BJ (cell line): ENCODE data around the gene ELOF1. TPM values are rescaled to one million over a fixed set of nuclear protein-coding genes. Genes with fewer than 3 reads are reported as not detected.
A peak's percentile ranks its signal among the peaks of the same experiment; 100 is the strongest.

Source experiments
- CTCF ChIA-PET: fragments of 350-600 bp; formaldehyde crosslinking; extraction: SDS; loops from one replicate; lab custom pipeline; 2021; ENCODE audit warnings: antibody characterized with exemption, inconsistent platforms; lab: Yijun Ruan, JAX
- POLR2A ChIA-PET: fragments of 300-600 bp; sonication (Branson Sonifier 250); formaldehyde crosslinking; extraction: SDS; loops from one replicate; lab custom pipeline; 2021; ENCODE audit warnings: antibody characterized with exemption; lab: Charles Lee
- DNase-seq: peaks from one replicate; pipeline ENCODE4 v3.0.0-alpha.2; 2011; ENCODE audit warnings: low read depth
- H3K27me3 ChIP-seq: 2 replicates; pipeline ENCODE4 v1.6.0; 2011; ENCODE audit warnings: low read length; ENCODE audit not compliant: control insufficient read depth, insufficient read depth
- H3K36me3 ChIP-seq: 2 replicates; pipeline ENCODE4 v1.5.1; 2011; ENCODE audit warnings: low read length; ENCODE audit not compliant: control insufficient read depth, insufficient read depth
- H3K4me3 ChIP-seq: 2 replicates; pipeline ENCODE4 v1.5.1; 2011; ENCODE audit warnings: low read depth, mild to moderate bottlenecking, control low read depth, low read length
- polyA plus RNA-seq: library from polyadenylated mRNA; depleted of rRNA; stranded (reverse); fragments of >200 nt; gene quantifications from 2 replicates; pipeline ENCODE4 v1.2.3, GENCODE V29; 2011
- TF ChIP-seq, protein P1 (sequence below): IDR thresholded peaks from 2 replicates; pipeline ENCODE4 v1.5.1; 2011; ENCODE audit warnings: low read depth, mild to moderate bottlenecking, control low read depth, inconsistent platforms, low read length, moderate library complexity; ENCODE audit not compliant: insufficient read depth

ELOF1 gene
- polyA plus RNA-seq, 1 experiment: 83.9 TPM

GRCh38 chr19:11510444-11510843 is 48.6 kb downstream of the ELOF1 start:
- no peaks in the 10 kb centered on the region for H3K27me3 ChIP-seq
- TF ChIP-seq, protein P1, sequence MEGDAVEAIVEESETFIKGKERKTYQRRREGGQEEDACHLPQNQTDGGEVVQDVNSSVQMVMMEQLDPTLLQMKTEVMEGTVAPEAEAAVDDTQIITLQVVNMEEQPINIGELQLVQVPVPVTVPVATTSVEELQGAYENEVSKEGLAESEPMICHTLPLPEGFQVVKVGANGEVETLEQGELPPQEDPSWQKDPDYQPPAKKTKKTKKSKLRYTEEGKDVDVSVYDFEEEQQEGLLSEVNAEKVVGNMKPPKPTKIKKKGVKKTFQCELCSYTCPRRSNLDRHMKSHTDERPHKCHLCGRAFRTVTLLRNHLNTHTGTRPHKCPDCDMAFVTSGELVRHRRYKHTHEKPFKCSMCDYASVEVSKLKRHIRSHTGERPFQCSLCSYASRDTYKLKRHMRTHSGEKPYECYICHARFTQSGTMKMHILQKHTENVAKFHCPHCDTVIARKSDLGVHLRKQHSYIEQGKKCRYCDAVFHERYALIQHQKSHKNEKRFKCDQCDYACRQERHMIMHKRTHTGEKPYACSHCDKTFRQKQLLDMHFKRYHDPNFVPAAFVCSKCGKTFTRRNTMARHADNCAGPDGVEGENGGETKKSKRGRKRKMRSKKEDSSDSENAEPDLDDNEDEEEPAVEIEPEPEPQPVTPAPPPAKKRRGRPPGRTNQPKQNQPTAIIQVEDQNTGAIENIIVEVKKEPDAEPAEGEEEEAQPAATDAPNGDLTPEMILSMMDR: no peak
- no peak overlapping the region for H3K4me3 ChIP-seq
- ChIA-PET CTCF (no interaction called here), POLR2A (no interaction called here)
- H3K36me3 ChIP-seq: peaks cover 2% of the 10 kb centered on the region
- no peak for DNase-seq

DNA sequence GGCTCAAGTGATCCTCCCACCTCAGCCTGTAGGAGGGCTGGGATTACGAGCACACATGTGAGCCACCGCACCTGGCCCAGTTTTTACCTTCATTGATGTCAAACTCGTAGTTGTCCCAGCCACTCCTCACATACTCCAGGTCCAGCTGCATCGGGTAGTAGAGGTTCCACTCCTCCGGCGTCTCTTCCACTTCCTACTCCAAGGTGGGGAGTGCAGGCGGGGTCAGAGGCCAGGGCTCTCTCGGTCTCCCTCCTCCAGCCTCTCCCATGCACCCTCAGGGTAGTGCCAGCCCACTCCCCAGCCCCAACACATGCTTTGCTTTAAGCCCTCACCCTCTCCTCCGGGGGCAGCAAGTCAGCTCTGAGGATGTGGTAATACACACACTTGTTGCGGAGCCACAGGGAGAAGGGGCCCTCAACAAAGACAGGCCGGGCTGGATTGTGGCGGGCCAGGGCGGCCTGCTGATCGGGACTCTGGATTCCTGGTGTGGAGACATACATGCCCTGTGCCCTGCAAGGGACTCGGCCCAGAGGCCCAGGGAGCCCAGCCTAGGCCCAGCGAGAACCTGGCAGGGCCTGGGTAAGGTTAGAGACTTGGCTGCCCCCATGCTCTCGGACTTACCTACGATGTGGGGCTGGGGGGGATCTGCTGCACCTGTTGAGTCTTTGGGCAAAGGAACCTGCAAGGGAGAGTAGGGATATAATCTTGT is 51.5 kb downstream of the ELOF1 start:
- POLR2A ChIA-PET: no interaction called here
- Histone ChIP-seq H3K4me3 (no peak overlapping the region), H3K36me3 (peaks cover 2% of the 10 kb centered on the region), H3K27me3 (no peaks in the 10 kb centered on the region)
- TF ChIP-seq, protein P1: no peak
- CTCF ChIA-PET: interaction anchor here (1.4 kb wide), 1 partner anchor 221 kb away, joined by 4 read pairs; no protein-coding TSS in a partner anchor
- no peak for DNase-seq

GRCh38 chr19:11506967-11507366 is 52.1 kb downstream of the ELOF1 start:
- no peak overlapping the region for H3K4me3 ChIP-seq
- peaks cover 2% of the 10 kb centered on the region for H3K36me3 ChIP-seq
- TF ChIP-seq, protein P1: no peak
- POLR2A ChIA-PET: no interaction called here
- CTCF ChIA-PET: interaction anchor here (1.4 kb wide), 1 partner anchor 220 kb away, joined by 4 read pairs; no protein-coding TSS in a partner anchor
- H3K27me3 ChIP-seq: no peaks in the 10 kb centered on the region
- no peak for DNase-seq

GRCh38 chr19:11506101-11506555 is 52.9 kb downstream of the ELOF1 start:
- DNase-seq: no peak
- TF ChIP-seq, protein P1: no peak
- POLR2A ChIA-PET: no interaction called here
- Histone ChIP-seq H3K27me3 (no peaks in the 10 kb centered on the region), H3K4me3 (peak overlapping the region; percentile 90), H3K36me3 (peaks cover 2% of the 10 kb centered on the region)
- CTCF ChIA-PET: interaction anchor here (1.4 kb wide), 1 partner anchor 219 kb away, joined by 4 read pairs; no protein-coding TSS in a partner anchor

DNA sequence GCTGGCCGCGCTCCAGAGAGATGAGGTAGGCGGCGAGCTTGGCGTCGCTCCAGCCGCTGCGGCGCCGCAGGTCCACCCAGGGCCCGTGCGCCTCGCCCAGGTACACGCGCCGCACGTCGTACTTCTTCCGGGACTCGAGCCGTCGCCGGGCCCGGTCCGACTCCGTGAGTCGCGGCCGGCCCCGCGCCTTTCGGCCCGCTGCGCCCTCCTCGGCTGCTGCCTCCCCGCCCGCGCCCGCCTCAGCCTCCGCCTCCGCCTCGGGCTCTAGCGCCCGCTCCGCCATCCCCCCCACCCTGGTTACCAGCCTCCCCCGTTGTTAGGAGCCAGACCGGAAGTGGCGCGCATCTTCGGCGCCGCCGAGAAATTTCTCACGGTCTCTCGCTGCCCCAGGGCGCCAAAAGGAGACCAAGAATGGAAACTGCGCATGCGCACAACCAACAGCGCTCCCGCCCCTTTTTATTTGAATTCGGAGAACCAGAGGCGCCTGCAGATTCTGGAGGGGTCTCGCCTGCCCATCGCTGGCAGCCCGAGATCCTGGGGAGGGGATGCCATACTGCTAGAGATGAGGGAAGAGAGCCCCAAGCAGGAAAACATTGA is 53.4 kb downstream of the ELOF1 start, which contains the start of gene ZNF653:
Gene ZNF653 (minus strand): TSS at position 336 of the 597 bp plus-strand sequence. CDS start 53 bp downstream, at position 283.
- POLR2A ChIA-PET: no interaction called here
- TF ChIP-seq, protein P1: no peak
- Histone ChIP-seq H3K27me3 (no peaks in the 10 kb centered on the region), H3K36me3 (peaks cover 2% of the 10 kb centered on the region), H3K4me3 (peak within 1 kb of the TSS; percentile 90)
- peak; percentile 49 for DNase-seq
- CTCF ChIA-PET: no interaction called here
